HG03342 (cell line): ENCODE data around the gene RBBP8.

Experiments
- ATAC-seq: cut with Tn5 transposase; IDR thresholded peaks from one replicate; pipeline ENCODE4 v1.9.1; 2021; ENCODE audit warnings: mild to moderate bottlenecking, moderate library complexity; ENCODE audit not compliant: unreplicated experiment

RBBP8 gene

GRCh38 chr18:22988208-22988607, 55.1 kb downstream of the RBBP8 start:
- no peak for ATAC-seq

GRCh38 chr18:22998344-22998743, 65.2 kb downstream of the RBBP8 start:
- ATAC-seq: no peak

- ATAC-seq: no peak
Measured at GRCh38 chr18:22999212-22999611, 66.1 kb downstream of the RBBP8 start.

- no peak for ATAC-seq
Measured at GRCh38 chr18:22999647-23000046, 66.5 kb downstream of the RBBP8 start.

GRCh38 chr18:23003289-23003688, 70.2 kb downstream of the RBBP8 start:
- no peak for ATAC-seq

- ATAC-seq: no peak
Measured at GRCh38 chr18:23012249-23012648, 79.1 kb downstream of the RBBP8 start.

GRCh38 chr18:23020555-23021294, 87.6 kb downstream of the RBBP8 start:
- ATAC-seq: no peak

GRCh38 chr18:23021623-23022022, 88.5 kb downstream of the RBBP8 start:
- ATAC-seq: no peak

GRCh38 chr18:23032030-23032582, 99.0 kb downstream of the RBBP8 start:
- ATAC-seq: no peak

GRCh38 chr18:23033056-23033455, 99.9 kb downstream of the RBBP8 start:
- no peak for ATAC-seq

GRCh38 chr18:23036660-23037201, 103.6 kb downstream of the RBBP8 start:
- ATAC-seq: no peak

GRCh38 chr18:23037646-23038045, 104.5 kb downstream of the RBBP8 start:
- no peak for ATAC-seq

GRCh38 chr18:23038712-23039111, 105.6 kb downstream of the RBBP8 start:
- ATAC-seq: no peak

GRCh38 chr18:23042133-23042532, 109.0 kb downstream of the RBBP8 start:
- ATAC-seq: no peak

GRCh38 chr18:23043803-23044376, 110.8 kb downstream of the RBBP8 start:
- ATAC-seq: no peak

GRCh38 chr18:23049698-23050373, 116.7 kb downstream of the RBBP8 start:
- ATAC-seq: no peak

- ATAC-seq: no peak
Measured at GRCh38 chr18:23053776-23054457, 120.8 kb downstream of the RBBP8 start.

GRCh38 chr18:23054553-23054952, 121.4 kb downstream of the RBBP8 start:
- ATAC-seq: no peak

GRCh38 chr18:23056315-23056714, 123.2 kb downstream of the RBBP8 start:
- no peak for ATAC-seq

GRCh38 chr18:23057096-23057495, 124.0 kb downstream of the RBBP8 start:
- no peak for ATAC-seq
